Uterus (tissue), 2 donors: ENCODE data around the gene MEPCE.

Experiments
- POLR2A ChIP-seq, 2 donors: fragments of 450-650 bp; IDR thresholded peaks; one replicate each; pipeline ENCODE4 v1.6.1; 2016; ENCODE audit warnings: antibody characterized with exemption in 2 of 2, mild to moderate bottlenecking in 1 of 2, moderate library complexity in 1 of 2
- TF ChIP-seq, protein P1 (sequence below), 4 experiments: fragments of 200-600 bp in 2 of 4; fragments of 450-650 bp in 2 of 4; sonication (generic) in 2 of 4; IDR thresholded peaks; one replicate each; pipeline ENCODE4 v1.5.1; 2016 to 2019; ENCODE audit warnings: antibody characterized with exemption in 4 of 4, mild to moderate bottlenecking in 2 of 4, moderate library complexity in 1 of 4

DNA sequence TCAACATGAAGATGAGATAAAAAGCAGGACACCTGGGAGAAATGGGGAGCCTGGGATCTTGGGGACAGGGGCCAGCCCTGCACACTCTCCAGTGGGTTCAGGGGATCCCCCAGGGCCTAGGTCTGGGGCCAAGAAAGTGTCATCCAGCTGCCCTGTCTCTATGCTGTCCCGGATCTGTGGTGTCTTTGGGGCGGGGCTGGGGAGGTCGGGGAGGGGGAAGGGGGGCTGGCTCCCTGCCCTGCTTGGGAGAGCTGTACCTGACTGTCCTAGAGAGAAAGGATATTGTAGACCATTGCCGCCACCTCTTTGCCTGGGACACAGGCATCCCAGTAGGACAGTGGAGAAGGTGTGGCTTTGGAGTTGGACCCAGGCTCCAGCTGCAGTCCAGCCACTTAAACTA lies 41.4 kb downstream of the MEPCE start:
- TF ChIP-seq, protein P1, sequence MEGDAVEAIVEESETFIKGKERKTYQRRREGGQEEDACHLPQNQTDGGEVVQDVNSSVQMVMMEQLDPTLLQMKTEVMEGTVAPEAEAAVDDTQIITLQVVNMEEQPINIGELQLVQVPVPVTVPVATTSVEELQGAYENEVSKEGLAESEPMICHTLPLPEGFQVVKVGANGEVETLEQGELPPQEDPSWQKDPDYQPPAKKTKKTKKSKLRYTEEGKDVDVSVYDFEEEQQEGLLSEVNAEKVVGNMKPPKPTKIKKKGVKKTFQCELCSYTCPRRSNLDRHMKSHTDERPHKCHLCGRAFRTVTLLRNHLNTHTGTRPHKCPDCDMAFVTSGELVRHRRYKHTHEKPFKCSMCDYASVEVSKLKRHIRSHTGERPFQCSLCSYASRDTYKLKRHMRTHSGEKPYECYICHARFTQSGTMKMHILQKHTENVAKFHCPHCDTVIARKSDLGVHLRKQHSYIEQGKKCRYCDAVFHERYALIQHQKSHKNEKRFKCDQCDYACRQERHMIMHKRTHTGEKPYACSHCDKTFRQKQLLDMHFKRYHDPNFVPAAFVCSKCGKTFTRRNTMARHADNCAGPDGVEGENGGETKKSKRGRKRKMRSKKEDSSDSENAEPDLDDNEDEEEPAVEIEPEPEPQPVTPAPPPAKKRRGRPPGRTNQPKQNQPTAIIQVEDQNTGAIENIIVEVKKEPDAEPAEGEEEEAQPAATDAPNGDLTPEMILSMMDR (IDR thresholded peaks at IDR 0.05) = no peak
- TF ChIP-seq POLR2A (IDR thresholded peaks at IDR 0.05) = no peak
